ENCODE measurements around the gene CDC42BPA.

DNA sequence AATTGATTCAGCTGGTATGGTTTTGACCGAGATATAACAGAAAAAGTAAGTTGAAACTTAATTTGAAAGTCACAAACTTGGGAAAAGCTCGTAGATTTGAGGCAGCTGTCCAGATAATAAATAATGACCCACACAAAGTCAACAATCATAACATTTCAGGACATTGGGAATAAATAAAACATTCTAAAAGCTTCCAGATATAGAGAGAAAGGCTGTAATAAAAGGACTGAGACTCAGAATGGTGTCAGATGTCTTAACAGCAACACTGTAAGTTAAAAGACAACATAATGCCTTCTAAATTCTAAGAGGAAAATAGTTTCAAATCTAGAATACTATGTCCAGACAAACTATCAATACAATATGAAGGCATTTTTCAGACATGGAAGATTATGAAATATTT is 163.3 kb downstream of the CDC42BPA start:
- TF ChIP-seq, protein P1, sequence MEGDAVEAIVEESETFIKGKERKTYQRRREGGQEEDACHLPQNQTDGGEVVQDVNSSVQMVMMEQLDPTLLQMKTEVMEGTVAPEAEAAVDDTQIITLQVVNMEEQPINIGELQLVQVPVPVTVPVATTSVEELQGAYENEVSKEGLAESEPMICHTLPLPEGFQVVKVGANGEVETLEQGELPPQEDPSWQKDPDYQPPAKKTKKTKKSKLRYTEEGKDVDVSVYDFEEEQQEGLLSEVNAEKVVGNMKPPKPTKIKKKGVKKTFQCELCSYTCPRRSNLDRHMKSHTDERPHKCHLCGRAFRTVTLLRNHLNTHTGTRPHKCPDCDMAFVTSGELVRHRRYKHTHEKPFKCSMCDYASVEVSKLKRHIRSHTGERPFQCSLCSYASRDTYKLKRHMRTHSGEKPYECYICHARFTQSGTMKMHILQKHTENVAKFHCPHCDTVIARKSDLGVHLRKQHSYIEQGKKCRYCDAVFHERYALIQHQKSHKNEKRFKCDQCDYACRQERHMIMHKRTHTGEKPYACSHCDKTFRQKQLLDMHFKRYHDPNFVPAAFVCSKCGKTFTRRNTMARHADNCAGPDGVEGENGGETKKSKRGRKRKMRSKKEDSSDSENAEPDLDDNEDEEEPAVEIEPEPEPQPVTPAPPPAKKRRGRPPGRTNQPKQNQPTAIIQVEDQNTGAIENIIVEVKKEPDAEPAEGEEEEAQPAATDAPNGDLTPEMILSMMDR (IDR thresholded peaks at IDR 0.05): no peak
- TF ChIP-seq NR3C1 (CRISPR knock-in tag; conservative IDR thresholded peaks at IDR 0.05; ENCODE audit: low read depth) (no peak), OVOL2 (CRISPR knock-in tag; IDR thresholded peaks at IDR 0.05; ENCODE audit: borderline replicate concordance) (no peak), ZNF138 (CRISPR knock-in tag; conservative IDR thresholded peaks at IDR 0.05) (no peak), CREM (CRISPR knock-in tag; IDR thresholded peaks at IDR 0.05) (no peak), NR1H2 (CRISPR knock-in tag; IDR thresholded peaks at IDR 0.05) (no peak), NR2C2 (CRISPR knock-in tag; IDR thresholded peaks at IDR 0.05) (no peak), IRF2 (CRISPR knock-in tag; IDR thresholded peaks at IDR 0.05; ENCODE audit: borderline replicate concordance, low read depth) (no peak), JUN (CRISPR knock-in tag; IDR thresholded peaks at IDR 0.05) (no peak)
- TF ChIP-seq, protein P2, sequence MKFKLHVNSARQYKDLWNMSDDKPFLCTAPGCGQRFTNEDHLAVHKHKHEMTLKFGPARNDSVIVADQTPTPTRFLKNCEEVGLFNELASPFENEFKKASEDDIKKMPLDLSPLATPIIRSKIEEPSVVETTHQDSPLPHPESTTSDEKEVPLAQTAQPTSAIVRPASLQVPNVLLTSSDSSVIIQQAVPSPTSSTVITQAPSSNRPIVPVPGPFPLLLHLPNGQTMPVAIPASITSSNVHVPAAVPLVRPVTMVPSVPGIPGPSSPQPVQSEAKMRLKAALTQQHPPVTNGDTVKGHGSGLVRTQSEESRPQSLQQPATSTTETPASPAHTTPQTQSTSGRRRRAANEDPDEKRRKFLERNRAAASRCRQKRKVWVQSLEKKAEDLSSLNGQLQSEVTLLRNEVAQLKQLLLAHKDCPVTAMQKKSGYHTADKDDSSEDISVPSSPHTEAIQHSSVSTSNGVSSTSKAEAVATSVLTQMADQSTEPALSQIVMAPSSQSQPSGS (CRISPR knock-in tag; IDR thresholded peaks at IDR 0.05; ENCODE audit: borderline replicate concordance, low read depth): no peak
- TF ChIP-seq, protein P3, sequence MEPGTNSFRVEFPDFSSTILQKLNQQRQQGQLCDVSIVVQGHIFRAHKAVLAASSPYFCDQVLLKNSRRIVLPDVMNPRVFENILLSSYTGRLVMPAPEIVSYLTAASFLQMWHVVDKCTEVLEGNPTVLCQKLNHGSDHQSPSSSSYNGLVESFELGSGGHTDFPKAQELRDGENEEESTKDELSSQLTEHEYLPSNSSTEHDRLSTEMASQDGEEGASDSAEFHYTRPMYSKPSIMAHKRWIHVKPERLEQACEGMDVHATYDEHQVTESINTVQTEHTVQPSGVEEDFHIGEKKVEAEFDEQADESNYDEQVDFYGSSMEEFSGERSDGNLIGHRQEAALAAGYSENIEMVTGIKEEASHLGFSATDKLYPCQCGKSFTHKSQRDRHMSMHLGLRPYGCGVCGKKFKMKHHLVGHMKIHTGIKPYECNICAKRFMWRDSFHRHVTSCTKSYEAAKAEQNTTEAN (CRISPR knock-in tag; IDR thresholded peaks at IDR 0.05): no peak
- TF ChIP-seq, protein P4, sequence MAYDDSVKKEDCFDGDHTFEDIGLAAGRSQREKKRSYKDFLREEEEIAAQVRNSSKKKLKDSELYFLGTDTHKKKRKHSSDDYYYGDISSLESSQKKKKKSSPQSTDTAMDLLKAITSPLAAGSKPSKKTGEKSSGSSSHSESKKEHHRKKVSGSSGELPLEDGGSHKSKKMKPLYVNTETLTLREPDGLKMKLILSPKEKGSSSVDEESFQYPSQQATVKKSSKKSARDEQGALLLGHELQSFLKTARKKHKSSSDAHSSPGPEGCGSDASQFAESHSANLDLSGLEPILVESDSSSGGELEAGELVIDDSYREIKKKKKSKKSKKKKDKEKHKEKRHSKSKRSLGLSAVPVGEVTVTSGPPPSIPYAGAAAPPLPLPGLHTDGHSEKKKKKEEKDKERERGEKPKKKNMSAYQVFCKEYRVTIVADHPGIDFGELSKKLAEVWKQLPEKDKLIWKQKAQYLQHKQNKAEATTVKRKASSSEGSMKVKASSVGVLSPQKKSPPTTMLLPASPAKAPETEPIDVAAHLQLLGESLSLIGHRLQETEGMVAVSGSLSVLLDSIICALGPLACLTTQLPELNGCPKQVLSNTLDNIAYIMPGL (CRISPR knock-in tag; IDR thresholded peaks at IDR 0.05): no peak
- TF ChIP-seq, protein P5, sequence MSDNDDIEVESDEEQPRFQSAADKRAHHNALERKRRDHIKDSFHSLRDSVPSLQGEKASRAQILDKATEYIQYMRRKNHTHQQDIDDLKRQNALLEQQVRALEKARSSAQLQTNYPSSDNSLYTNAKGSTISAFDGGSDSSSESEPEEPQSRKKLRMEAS (CRISPR knock-in tag; IDR thresholded peaks at IDR 0.05): no peak
